Measurements from ENCODE around the gene ZSCAN5B. TPM values are rescaled to one million over a fixed set of nuclear protein-coding genes. Genes with fewer than 3 reads are reported as not detected.

The ZSCAN5B gene
- total and polyA plus RNA-seq, 2 of the 13 experiments (the other 11 are each of a cell fraction or from before 2014, with no cell fraction given) = not detected

GRCh38 chr19:56152644-56153043 lies 44.9 kb downstream of the ZSCAN5B start:
- peaks cover 28% of the 10 kb centered on the region for H3K4me1 ChIP-seq (ENCODE audit: insufficient read depth, low read length)
- CTCF ChIA-PET (ENCODE audit: low intra/inter-chr PET ratio, low total read pairs) = no interaction called here
- TF ChIP-seq ZNF674 (CRISPR knock-in tag; IDR thresholded peaks at IDR 0.05; ENCODE audit: low read depth) (no peak), ATAD3A (CRISPR knock-in tag; IDR thresholded peaks at IDR 0.05) (no peak), ZNF264 (CRISPR knock-in tag; IDR thresholded peaks at IDR 0.05) (peak; percentile 93), GTF2F1 (IDR thresholded peaks at IDR 0.05; ENCODE audit: low read length) (no peak)
- TF ChIP-seq, protein P1, sequence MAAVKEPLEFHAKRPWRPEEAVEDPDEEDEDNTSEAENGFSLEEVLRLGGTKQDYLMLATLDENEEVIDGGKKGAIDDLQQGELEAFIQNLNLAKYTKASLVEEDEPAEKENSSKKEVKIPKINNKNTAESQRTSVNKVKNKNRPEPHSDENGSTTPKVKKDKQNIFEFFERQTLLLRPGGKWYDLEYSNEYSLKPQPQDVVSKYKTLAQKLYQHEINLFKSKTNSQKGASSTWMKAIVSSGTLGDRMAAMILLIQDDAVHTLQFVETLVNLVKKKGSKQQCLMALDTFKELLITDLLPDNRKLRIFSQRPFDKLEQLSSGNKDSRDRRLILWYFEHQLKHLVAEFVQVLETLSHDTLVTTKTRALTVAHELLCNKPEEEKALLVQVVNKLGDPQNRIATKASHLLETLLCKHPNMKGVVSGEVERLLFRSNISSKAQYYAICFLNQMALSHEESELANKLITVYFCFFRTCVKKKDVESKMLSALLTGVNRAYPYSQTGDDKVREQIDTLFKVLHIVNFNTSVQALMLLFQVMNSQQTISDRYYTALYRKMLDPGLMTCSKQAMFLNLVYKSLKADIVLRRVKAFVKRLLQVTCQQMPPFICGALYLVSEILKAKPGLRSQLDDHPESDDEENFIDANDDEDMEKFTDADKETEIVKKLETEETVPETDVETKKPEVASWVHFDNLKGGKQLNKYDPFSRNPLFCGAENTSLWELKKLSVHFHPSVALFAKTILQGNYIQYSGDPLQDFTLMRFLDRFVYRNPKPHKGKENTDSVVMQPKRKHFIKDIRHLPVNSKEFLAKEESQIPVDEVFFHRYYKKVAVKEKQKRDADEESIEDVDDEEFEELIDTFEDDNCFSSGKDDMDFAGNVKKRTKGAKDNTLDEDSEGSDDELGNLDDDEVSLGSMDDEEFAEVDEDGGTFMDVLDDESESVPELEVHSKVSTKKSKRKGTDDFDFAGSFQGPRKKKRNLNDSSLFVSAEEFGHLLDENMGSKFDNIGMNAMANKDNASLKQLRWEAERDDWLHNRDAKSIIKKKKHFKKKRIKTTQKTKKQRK (IDR thresholded peaks at IDR 0.05; ENCODE audit: low read length) = no peak
- H3K9me3 ChIP-seq (ENCODE audit: low read length) = no peaks in the 10 kb centered on the region
- FAIRE-seq (no peak), DNase-seq (ENCODE audit: low spot score) (no peak), ATAC-seq (no peak)
- intact Hi-C loops (cut with micrococcal nuclease; ENCODE audit: unreplicated experiment) (no loop called here), in situ Hi-C loops (cut with HindIII; ENCODE audit: extremely low pct_ligation_motif_present, low pct_unique_long_range_greater_than_20kb) (no loop called here)
- POLR2A ChIA-PET = interaction anchor here (4.9 kb wide), 1 partner anchor 10 kb away, joined by 52 read pairs; the partner anchor contains the start of gene ZNF444
- H3K9ac ChIP-seq (ENCODE audit: insufficient read depth, low read depth, low read length) = no peak overlapping the region
- H3K4me3 ChIP-seq (replicated peaks in 1 of 3; ENCODE audit: insufficient read depth in 1 of 3, low read depth in 2 of 3, low read length in 3 of 3) = no peak overlapping the region
- peaks cover 16 to 67% of the 10 kb centered on the region in 2 experiments for H3K36me3 ChIP-seq (replicated peaks in 1 of 2; ENCODE audit: control insufficient read depth in 1 of 2, insufficient read depth in 2 of 2, low read length in 2 of 2)
- BruUV-seq (replicated peaks) = no TSS peak
- H3K4me2 ChIP-seq (ENCODE audit: low read depth, low read length) = no peak overlapping the region
- no peaks in the 10 kb centered on the region for H3K27me3 ChIP-seq (ENCODE audit: control insufficient read depth in 1 of 2, insufficient read depth in 2 of 2, low read length in 2 of 2)
- WGBS (ENCODE audit: low lambda C conversion rate) = 83% methylated on average over 2 of the region's 2 CpGs
- no peak overlapping the region for H2AFZ ChIP-seq (ENCODE audit: low read length)
- peaks cover 29% of the 10 kb centered on the region for H3K79me2 ChIP-seq (ENCODE audit: insufficient read depth, low read length)
- H4K20me1 ChIP-seq (ENCODE audit: insufficient read depth, low read length) = peaks cover 30% of the 10 kb centered on the region; the same call in 1 of the 2 replicates
- no peak overlapping the region for H3K27ac ChIP-seq (ENCODE audit: extremely low read length, insufficient read depth, low read length)

DNA sequence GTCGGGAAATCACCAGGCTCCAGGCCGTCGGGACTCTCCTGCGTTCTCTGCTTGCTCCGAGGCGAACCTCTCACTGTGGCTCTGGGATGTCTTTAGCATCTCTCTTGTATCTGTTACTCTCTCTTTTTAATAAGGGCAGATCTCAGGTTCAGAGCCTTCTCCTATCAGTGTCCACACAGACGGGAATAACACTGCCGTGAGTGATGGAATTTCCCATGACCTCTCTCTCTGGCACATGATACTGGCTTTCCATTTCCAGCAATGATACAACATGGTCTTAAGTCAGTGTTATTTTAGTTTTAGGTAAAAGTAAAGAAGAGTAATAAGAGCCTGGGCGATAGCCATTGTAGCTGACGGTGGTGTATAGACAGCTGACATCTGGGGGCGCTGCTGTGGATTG lies 47.2 kb downstream of the ZSCAN5B start:
- no peak for TF ChIP-seq GTF2F1 (IDR thresholded peaks at IDR 0.05; ENCODE audit: low read length)
- no peak for TF ChIP-seq NRL (CRISPR knock-in tag; IDR thresholded peaks at IDR 0.05; ENCODE audit: borderline replicate concordance)
- peaks cover 30% of the 10 kb centered on the region; the same call in 1 of the 2 replicates for H4K20me1 ChIP-seq (ENCODE audit: insufficient read depth, low read length)
- ATAC-seq = no peak
- FAIRE-seq = no peak
- no peak overlapping the region for H3K4me3 ChIP-seq (replicated peaks in 1 of 3; ENCODE audit: insufficient read depth in 1 of 3, low read depth in 2 of 3, low read length in 3 of 3)
- no peak overlapping the region for H3K4me2 ChIP-seq (ENCODE audit: low read depth, low read length)
- DNase-seq (ENCODE audit: low spot score) = no peak
- H3K9ac ChIP-seq (ENCODE audit: insufficient read depth, low read depth, low read length) = no peak overlapping the region
- intact Hi-C loops (cut with micrococcal nuclease; ENCODE audit: unreplicated experiment) = no loop called here
- BruUV-seq (replicated peaks) = TSS peak; percentile 8
- ChIA-PET POLR2A (no interaction called here), CTCF (ENCODE audit: low intra/inter-chr PET ratio, low total read pairs) (no interaction called here)
- H3K4me1 ChIP-seq (ENCODE audit: insufficient read depth, low read length) = peaks cover 36% of the 10 kb centered on the region
- H3K27ac ChIP-seq (ENCODE audit: extremely low read length, insufficient read depth, low read length) = no peak overlapping the region
- in situ Hi-C loops (cut with HindIII; ENCODE audit: extremely low pct_ligation_motif_present, low pct_unique_long_range_greater_than_20kb) = no loop called here
- H3K9me3 ChIP-seq (ENCODE audit: low read length) = no peaks in the 10 kb centered on the region
- 97% methylated on average over 11 of the region's 11 CpGs for WGBS (ENCODE audit: low lambda C conversion rate)
- H3K79me2 ChIP-seq (ENCODE audit: insufficient read depth, low read length) = peaks cover 38% of the 10 kb centered on the region
- peaks cover 17 to 60% of the 10 kb centered on the region in 2 experiments for H3K36me3 ChIP-seq (replicated peaks in 1 of 2; ENCODE audit: control insufficient read depth in 1 of 2, insufficient read depth in 2 of 2, low read length in 2 of 2)
- no peak overlapping the region for H2AFZ ChIP-seq (ENCODE audit: low read length)
- H3K27me3 ChIP-seq (ENCODE audit: control insufficient read depth in 1 of 2, insufficient read depth in 2 of 2, low read length in 2 of 2) = no peaks in the 10 kb centered on the region
